Liver (tissue), 9 donors: ENCODE data around the gene OCA2. TPM values are rescaled to one million over a fixed set of nuclear protein-coding genes. Genes with fewer than 3 reads are reported as not detected.
A peak's percentile ranks its signal among the peaks of the same experiment; 100 is the strongest.

Experiments used
- DNase-seq: peaks from one replicate; pipeline ENCODE4 v3.0.0-alpha.2; 2017; ENCODE audit warnings: low spot score
- H3K27ac ChIP-seq, 2 donors: one replicate each; pipeline ENCODE4 v1.7.0; 2013; ENCODE audit warnings: inconsistent platforms in 2 of 2, low read length in 2 of 2, control low read depth in 1 of 2, low read depth in 1 of 2, mild to moderate bottlenecking in 1 of 2
- H3K27me3 ChIP-seq, 4 donors: one replicate each; pipeline versions ENCODE4 v1.6.1 to v1.7.0; 2013; ENCODE audit warnings: low read length in 3 of 4, inconsistent platforms in 1 of 4, mild to moderate bottlenecking in 1 of 4, moderate library complexity in 1 of 4; ENCODE audit not compliant: control insufficient read depth in 4 of 4, insufficient read depth in 4 of 4
- H3K36me3 ChIP-seq, 4 donors: one replicate each; pipeline versions ENCODE4 v1.6.1 to v1.7.0; 2013; ENCODE audit warnings: low read length in 3 of 4, mild to moderate bottlenecking in 3 of 4, low read depth in 1 of 4, moderate library complexity in 1 of 4; ENCODE audit not compliant: control insufficient read depth in 4 of 4, insufficient read depth in 3 of 4
- H3K4me1 ChIP-seq, 4 donors: one replicate each; pipeline versions ENCODE4 v1.6.1 to v1.7.0; 2013; ENCODE audit warnings: low read length in 3 of 4, mild to moderate bottlenecking in 3 of 4, moderate library complexity in 1 of 4; ENCODE audit not compliant: control insufficient read depth in 4 of 4, insufficient read depth in 4 of 4
- H3K4me3 ChIP-seq, 3 donors: one replicate each; pipeline versions ENCODE4 v1.6.1 to v1.7.0; 2013; ENCODE audit warnings: low read length in 3 of 3, control low read depth in 1 of 3, low read depth in 1 of 3, mild to moderate bottlenecking in 1 of 3
- H3K9ac ChIP-seq, 2 donors: one replicate each; pipeline ENCODE4 v1.7.0; 2013; ENCODE audit warnings: low read length in 2 of 2, mild to moderate bottlenecking in 2 of 2, moderate library complexity in 2 of 2, control low read depth in 1 of 2, low read depth in 1 of 2
- H3K9me3 ChIP-seq, 4 donors: one replicate each; pipeline versions ENCODE4 v1.6.1 to v1.7.0; 2013; ENCODE audit warnings: low read length in 3 of 4; ENCODE audit not compliant: control insufficient read depth in 4 of 4
- ATF3 ChIP-seq: IDR thresholded peaks from 2 replicates; pipeline ENCODE4 v1.6.1; 2016; ENCODE audit warnings: antibody characterized with exemption
- CTCF ChIP-seq: fragments of 150-350 bp; IDR thresholded peaks from 2 replicates; pipeline ENCODE4 v1.5.1; 2017; ENCODE audit warnings: improper control_type of control experiment, low read depth, low read length; ENCODE audit not compliant: missing input control
- EGR1 ChIP-seq, 2 donors: IDR thresholded peaks; 2 replicates each; pipeline ENCODE4 v1.6.1; 2016 to 2018; ENCODE audit warnings: antibody characterized with exemption in 2 of 2, low read depth in 2 of 2
- FOXA1 ChIP-seq: IDR thresholded peaks from 2 replicates; pipeline ENCODE4 v1.6.1; 2016; ENCODE audit warnings: antibody characterized with exemption
- FOXA2 ChIP-seq: IDR thresholded peaks from 2 replicates; pipeline ENCODE4 v1.6.1; 2016; ENCODE audit warnings: antibody characterized with exemption
- GABPA ChIP-seq, 2 donors: IDR thresholded peaks in 1 of 2; conservative IDR thresholded peaks in 1 of 2; 2 replicates each; pipeline ENCODE4 v1.6.1; 2016; ENCODE audit warnings: antibody characterized with exemption in 2 of 2, mild to moderate bottlenecking in 1 of 2, moderate library complexity in 1 of 2
- HNF4A ChIP-seq, 2 donors: conservative IDR thresholded peaks; 2 replicates each; pipeline ENCODE4 v1.6.1; 2016; ENCODE audit warnings: antibody characterized with exemption in 2 of 2, mild to moderate bottlenecking in 2 of 2
- HNF4G ChIP-seq: IDR thresholded peaks from 2 replicates; pipeline ENCODE4 v1.6.1; 2016; ENCODE audit warnings: antibody characterized with exemption
- JUND ChIP-seq, 2 donors: IDR thresholded peaks; 2 replicates each; pipeline ENCODE4 v1.6.1; 2016; ENCODE audit warnings: antibody characterized with exemption in 2 of 2
- MAX ChIP-seq: IDR thresholded peaks from 2 replicates; pipeline ENCODE4 v1.6.1; 2016; ENCODE audit warnings: antibody characterized with exemption
- NR2F2 ChIP-seq: IDR thresholded peaks from 2 replicates; pipeline ENCODE4 v1.6.1; 2016; ENCODE audit warnings: antibody characterized with exemption
- RAD21 ChIP-seq, 2 donors: IDR thresholded peaks; 2 replicates each; pipeline ENCODE4 v1.6.1; 2016; ENCODE audit warnings: antibody characterized with exemption in 2 of 2, mild to moderate bottlenecking in 2 of 2
- REST ChIP-seq: IDR thresholded peaks from 2 replicates; pipeline ENCODE4 v1.6.1; 2016; ENCODE audit warnings: antibody characterized with exemption, mild to moderate bottlenecking
- RXRA ChIP-seq, 2 donors: IDR thresholded peaks; 2 replicates each; pipeline ENCODE4 v1.6.1; 2017 to 2018; ENCODE audit warnings: antibody characterized with exemption in 2 of 2, mild to moderate bottlenecking in 1 of 2
- SP1 ChIP-seq: IDR thresholded peaks from 2 replicates; pipeline ENCODE4 v1.6.1; 2018; ENCODE audit warnings: antibody characterized with exemption, mild to moderate bottlenecking
- TAF1 ChIP-seq: conservative IDR thresholded peaks from 2 replicates; pipeline ENCODE4 v1.6.1; 2016; ENCODE audit warnings: antibody characterized with exemption, mild to moderate bottlenecking
- YY1 ChIP-seq: IDR thresholded peaks from 2 replicates; pipeline ENCODE4 v1.6.1; 2016; ENCODE audit warnings: antibody characterized with exemption, mild to moderate bottlenecking
- ZBTB33 ChIP-seq: IDR thresholded peaks from 2 replicates; pipeline ENCODE4 v1.6.1; 2016; ENCODE audit warnings: antibody characterized with exemption
- polyA plus RNA-seq, 2 donors: library from polyadenylated mRNA; stranded (reverse) in 1 of 2; unstranded in 1 of 2; fragments of 200-250 nt in 1 of 2; fragments of >200 nt in 1 of 2; fragmentation: Nextera tagmentation in 1 of 2; extraction: Ambion mirVana in 1 of 2; gene quantifications; one replicate each; pipeline versions ENCODE4 v1.2.1 to v1.2.3, GENCODE V29; 2013 to 2015
- total RNA-seq, 2 donors: library from RNA; depleted of rRNA; stranded (reverse); fragments of >200 nt; gene quantifications; one replicate each; pipeline ENCODE4 v1.2.3, GENCODE V29; 2014
- donor health status: healthy.
- donor health status: healthy.
- donor health status: healthy.
- donor health status: healthy.
- donor health status: healthy.

The OCA2 gene
- total and polyA plus RNA-seq, 4 donors = 0.02 to 0.56 (median 0.15) TPM

- Histone ChIP-seq H3K4me1 (peaks cover 4 to 11% (median 8%) of the 10 kb centered on the region in 4 donors), H3K27ac (peak overlapping the region in 1 of 2 donors; percentile 0), H3K9me3 (peaks cover 0 to under 1% (median 0%) of the 10 kb centered on the region in 4 donors), H3K27me3 (no peaks in the 10 kb centered on the region), H3K4me3 (no peak overlapping the region), H3K9ac (no peak overlapping the region), H3K36me3 (no peaks in the 10 kb centered on the region)
- DNase-seq = no peak
- TF ChIP-seq FOXA2 (peak; percentile 71), REST (no peak), ATF3 (no peak), GABPA (IDR thresholded peaks at IDR 0.05 in 1 of 2, conservative IDR thresholded peaks at IDR 0.05 in 1 of 2) (no peak), MAX (no peak), TAF1 (no peak), ZBTB33 (peak; percentile 33), HNF4G (no peak), CTCF (no peak), YY1 (peak; percentile 65), RAD21 (IDR thresholded peaks at IDR 0.05) (no peak), NR2F2 (no peak), JUND (IDR thresholded peaks at IDR 0.05) (no peak), RXRA (IDR thresholded peaks at IDR 0.05) (peak in 1 of 2 donors; percentile 22), SP1 (no peak), FOXA1 (peak; percentile 21), HNF4A (conservative IDR thresholded peaks at IDR 0.05) (peak in 1 of 2 donors; percentile 30), EGR1 (IDR thresholded peaks at IDR 0.05; ENCODE audit: low read depth in 2 of 2) (no peak)
These were observed 55.4 kb downstream of the OCA2 start for GRCh38 chr15:28043691-28044091.
